B cell (primary cell): ENCODE results near the gene C18orf63. TPM values are rescaled to one million over a fixed set of nuclear protein-coding genes. Genes with fewer than 3 reads are reported as not detected.

Source experiments
- ATAC-seq: fragments of 200-7000 bp; cut with Tn5 transposase; one replicate; pipeline ENCODE4 v1.10.0; 2021; ENCODE audit warnings: low read depth, mild to moderate bottlenecking, moderate number of reproducible peaks, moderate library complexity
- CTCF ChIA-PET: fragments of 350-600 bp; sonication (Branson Sonifier 250); formaldehyde crosslinking; loops from one replicate; lab custom pipeline; 2021; ENCODE audit warnings: antibody characterized with exemption, inconsistent platforms; lab: Charles Lee
- POLR2A ChIA-PET: fragments of 350-600 bp; sonication (Branson Sonifier 250); formaldehyde crosslinking; loops from one replicate; lab custom pipeline; 2021; ENCODE audit warnings: antibody characterized with exemption; lab: Charles Lee
- DNase-seq: peaks from one replicate; pipeline ENCODE4 v3.0.0; 2013
- H2AFZ ChIP-seq: 2 replicates; pipeline ENCODE4 v1.6.1; 2012; ENCODE audit warnings: mild to moderate bottlenecking, low read depth, low read length; ENCODE audit not compliant: insufficient read depth, poor library complexity, severe bottlenecking
- H3K27ac ChIP-seq, 2 donors: 1 replicate in 1 of 2; 2 replicates in 1 of 2; pipeline ENCODE4 v1.5.1; 2012 to 2013; ENCODE audit warnings: low read length in 2 of 2, mild to moderate bottlenecking in 2 of 2, moderate library complexity in 1 of 2
- H3K27me3 ChIP-seq, 4 experiments: fragments of 200-600 bp in 1 of 4; sonication (generic) in 1 of 4; replicated peaks in 1 of 4; 1 replicate in 2 of 4; 2 replicates in 2 of 4; pipeline versions ENCODE4 v1.6.1 to v1.7.0; 2013 to 2016; ENCODE audit warnings: low read length in 3 of 4, mild to moderate bottlenecking in 2 of 4, mixed read lengths in 1 of 4, moderate library complexity in 1 of 4; ENCODE audit not compliant: insufficient read depth in 4 of 4, control insufficient read depth in 3 of 4; ENCODE audit errors: control extremely low read depth in 1 of 4
- H3K36me3 ChIP-seq, 2 experiments: replicated peaks in 1 of 2; 1 replicate in 1 of 2; 2 replicates in 1 of 2; pipeline versions ENCODE4 v1.6.1 to v1.7.1; 2013; ENCODE audit warnings: low read length in 1 of 2; ENCODE audit not compliant: insufficient read depth in 2 of 2, control insufficient read depth in 1 of 2; ENCODE audit errors: control extremely low read depth in 1 of 2, extremely low read depth in 1 of 2
- H3K4me1 ChIP-seq, 2 donors: fragments of 200-600 bp in 1 of 2; sonication (generic) in 1 of 2; 1 replicate in 1 of 2; 2 replicates in 1 of 2; pipeline versions ENCODE4 v1.5.1 to v1.6.1; 2013 to 2017; ENCODE audit warnings: low read length in 2 of 2; ENCODE audit not compliant: control insufficient read depth in 2 of 2, insufficient read depth in 2 of 2
- H3K4me2 ChIP-seq: replicated peaks from 2 replicates; pipeline ENCODE3; 2012; ENCODE audit warnings: mild to moderate bottlenecking, low read depth, low read length; ENCODE audit not compliant: poor library complexity, severe bottlenecking
- H3K4me3 ChIP-seq, 5 experiments: fragments of 200-600 bp in 1 of 5; sonication (generic) in 1 of 5; 1 replicate in 3 of 5; 2 replicates in 2 of 5; pipeline versions ENCODE4 v1.5.1 to v1.7.0; 2011 to 2016; ENCODE audit warnings: low read length in 4 of 5, mild to moderate bottlenecking in 4 of 5, low read depth in 2 of 5, control low read depth in 1 of 5, moderate library complexity in 1 of 5; ENCODE audit not compliant: insufficient read depth in 1 of 5; ENCODE audit errors: control extremely low read depth in 1 of 5, extremely low read depth in 1 of 5
- H3K79me2 ChIP-seq: fragments of 200-600 bp; sonication (generic); one replicate; pipeline ENCODE4 v1.6.0; 2016; ENCODE audit warnings: low read length; ENCODE audit not compliant: control insufficient read depth, insufficient read depth
- H3K9ac ChIP-seq: fragments of 200-600 bp; sonication (generic); 2 replicates; pipeline ENCODE4 v1.6.1; 2017; ENCODE audit warnings: mild to moderate bottlenecking, low read length, moderate library complexity
- H3K9me3 ChIP-seq, 3 donors: one replicate each; pipeline versions ENCODE4 v1.6.1 to v1.7.1; 2013; ENCODE audit warnings: low read length in 2 of 3; ENCODE audit not compliant: control insufficient read depth in 2 of 3, insufficient read depth in 1 of 3; ENCODE audit errors: control extremely low read depth in 1 of 3
- H4K20me1 ChIP-seq: 2 replicates; pipeline ENCODE4 v1.6.0; 2012; ENCODE audit warnings: mild to moderate bottlenecking, low read length; ENCODE audit not compliant: insufficient read depth, control insufficient read depth, poor library complexity, severe bottlenecking
- H3K27ac Mint-ChIP-seq: one replicate; pipeline ENCODE4 v1.8.0; 2021; ENCODE audit warnings: mixed read lengths
- H3K27me3 Mint-ChIP-seq: one replicate; pipeline ENCODE4 v1.8.0; 2021; ENCODE audit warnings: mixed read lengths
- H3K4me1 Mint-ChIP-seq: one replicate; pipeline ENCODE4 v1.8.0; 2021; ENCODE audit warnings: mixed read lengths
- H3K4me3 Mint-ChIP-seq: one replicate; pipeline ENCODE4 v1.8.0; 2021; ENCODE audit warnings: mixed read lengths
- H3K9me3 Mint-ChIP-seq: one replicate; pipeline ENCODE4 v1.8.0; 2022; ENCODE audit warnings: mixed read lengths; ENCODE audit not compliant: insufficient read depth
- CTCF ChIP-seq: fragments of 200-600 bp; IDR thresholded peaks from one replicate; pipeline ENCODE4 v1.8.0; 2022; ENCODE audit warnings: antibody characterized with exemption, mild to moderate bottlenecking
- EZH2 ChIP-seq: IDR thresholded peaks from 2 replicates; pipeline ENCODE4 v1.6.1; 2012; ENCODE audit warnings: borderline replicate concordance, low read depth, mild to moderate bottlenecking, moderate library complexity, low read length; ENCODE audit not compliant: insufficient read depth, poor library complexity, severe bottlenecking
- WGBS: methylation state at CpG from one replicate; pipeline ENCODE4 v1.1.5; 2013; ENCODE audit warnings: missing lambda C conversion rate; ENCODE audit not compliant: insufficient coverage; 5-methylcytosine and 5-hydroxymethylcytosine counted together
- intact Hi-C: fragments of 100-400 bp; cut with micrococcal nuclease; formaldehyde crosslinking; loops from one replicate; pipeline ENCODE4 v1.10.0; 2022
- polyA plus RNA-seq: library from polyadenylated mRNA; depleted of rRNA; stranded (reverse); fragments of >200 nt; gene quantifications from 2 replicates; pipeline ENCODE4 v1.2.3, GENCODE V29; 2012
- total RNA-seq, 2 donors: library from RNA; stranded (reverse); fragments of 120-200 nt in 1 of 2; gene quantifications; 1 replicate in 1 of 2; 2 replicates in 1 of 2; pipeline versions ENCODE4 v1.2.3 to v1.2.4, GENCODE V29; 2013 to 2022

Gene C18orf63
- total and polyA plus RNA-seq, 2 donors (not counting 1 experiment from before 2014, with no cell fraction given) = not detected

GRCh38 chr18:74390900-74391299, 75.3 kb downstream of the C18orf63 start:
- H3K27me3 Mint-ChIP-seq = peaks cover 33% of the 10 kb centered on the region
- intact Hi-C loops = no loop called here

GRCh38 chr18:74392323-74392722, 76.7 kb downstream of the C18orf63 start:
- no peaks in the 10 kb centered on the region for H3K4me1 ChIP-seq
- intact Hi-C loops = no loop called here
- peaks cover 0 to under 1% (median 0%) of the 10 kb centered on the region in 4 experiments for H3K27me3 ChIP-seq
- no peak for DNase-seq
- POLR2A ChIA-PET = interaction anchor here (0.6 kb wide), 1 partner anchor 1651 kb away, joined by 3 read pairs; no protein-coding TSS in a partner anchor
- no peak overlapping the region for H3K4me2 ChIP-seq
- no peak overlapping the region for H3K27ac ChIP-seq
- peaks cover 36% of the 10 kb centered on the region for H3K27me3 Mint-ChIP-seq
- CTCF ChIA-PET = no interaction called here
- H4K20me1 ChIP-seq = no peaks in the 10 kb centered on the region
- no peak overlapping the region for H3K4me3 Mint-ChIP-seq
- WGBS = 87% methylated on average over 3 of the region's 4 CpGs
- H3K4me3 ChIP-seq = no peak overlapping the region
- no peaks in the 10 kb centered on the region for H3K36me3 ChIP-seq
- H3K9me3 ChIP-seq = no peaks in the 10 kb centered on the region
- H2AFZ ChIP-seq = no peak overlapping the region
- H3K4me1 Mint-ChIP-seq = no peaks in the 10 kb centered on the region
- no peak overlapping the region for H3K27ac Mint-ChIP-seq
- no peaks in the 10 kb centered on the region for H3K9me3 Mint-ChIP-seq
- TF ChIP-seq CTCF = no peak
- TF ChIP-seq EZH2 = no peak
- ATAC-seq = no peak
- H3K9ac ChIP-seq = no peak overlapping the region
- no peaks in the 10 kb centered on the region for H3K79me2 ChIP-seq

More at GRCh38 chr18:74390900-74391299, 75.3 kb downstream of the C18orf63 start:
- TF ChIP-seq EZH2 = no peak
- TF ChIP-seq CTCF = no peak
- no peak overlapping the region for H3K27ac ChIP-seq
- H4K20me1 ChIP-seq = no peaks in the 10 kb centered on the region
- H3K4me3 Mint-ChIP-seq = no peak overlapping the region
- H3K4me2 ChIP-seq = no peak overlapping the region
- no peaks in the 10 kb centered on the region for H3K9me3 ChIP-seq
- H3K27me3 ChIP-seq = no peaks in the 10 kb centered on the region
- ATAC-seq (no peak), DNase-seq (no peak)
- H3K4me1 Mint-ChIP-seq = no peaks in the 10 kb centered on the region
- POLR2A ChIA-PET = no interaction called here
- no peaks in the 10 kb centered on the region for H3K36me3 ChIP-seq
- H2AFZ ChIP-seq = no peak overlapping the region
- H3K27ac Mint-ChIP-seq = no peak overlapping the region
- H3K9me3 Mint-ChIP-seq = no peaks in the 10 kb centered on the region
- H3K4me3 ChIP-seq = no peak overlapping the region
- no peaks in the 10 kb centered on the region for H3K4me1 ChIP-seq
- H3K79me2 ChIP-seq = no peaks in the 10 kb centered on the region
- CTCF ChIA-PET = no interaction called here
- H3K9ac ChIP-seq = no peak overlapping the region
- WGBS = 78% methylated on average over 2 of the region's 3 CpGs
